ENCODE results near the gene CDC25C. TPM values are rescaled to one million over a fixed set of nuclear protein-coding genes. Genes with fewer than 3 reads are reported as not detected.

The CDC25C gene
- total RNA-seq, 1 experiment from 2014 or later = 57.4 TPM

Other genes starting within 250 kb of the CDC25C start
- not detected in 2 replicates for gene WNT8A, start 247.8 kb downstream of the CDC25C start, total RNA-seq (2014; rRNA removed; shearing (Covaris generic))
- gene NME5, start 192.4 kb downstream of the CDC25C start, total RNA-seq (2014; rRNA removed; shearing (Covaris generic)) = 0.29 TPM in 1 of 2 replicates, not detected in the other
- gene BRD8, start 153.2 kb downstream of the CDC25C start, total RNA-seq (2014; rRNA removed; shearing (Covaris generic)) = 56.2 and 79.0 TPM in 2 replicates
- 105 and 106 TPM in 2 replicates for gene KIF20A, start 152.7 kb downstream of the CDC25C start, total RNA-seq (2014; rRNA removed; shearing (Covaris generic))
- 44.6 and 46.3 TPM in 2 replicates for gene CDC23, start 118.5 kb downstream of the CDC25C start, total RNA-seq (2014; rRNA removed; shearing (Covaris generic))
- gene GFRA3, start 57.2 kb downstream of the CDC25C start, total RNA-seq (2014; rRNA removed; shearing (Covaris generic)) = not detected in 2 replicates
- 19.5 and 24.1 TPM in 2 replicates for gene FAM53C, start 6.5 kb upstream of the CDC25C start, total RNA-seq (2014; rRNA removed; shearing (Covaris generic))
- 34.5 and 34.9 TPM in 2 replicates for gene KDM3B, start 20.9 kb upstream of the CDC25C start, total RNA-seq (2014; rRNA removed; shearing (Covaris generic))
- 3.4 and 12.3 TPM in 2 replicates for gene REEP2, start 107.3 kb upstream of the CDC25C start, total RNA-seq (2014; rRNA removed; shearing (Covaris generic))
- gene EGR1, start 133.7 kb upstream of the CDC25C start, total RNA-seq (2014; rRNA removed; shearing (Covaris generic)) = 9.7 and 11.5 TPM in 2 replicates
- gene ETF1, start 211.4 kb upstream of the CDC25C start, total RNA-seq (2014; rRNA removed; shearing (Covaris generic)) = 208 and 227 TPM in 2 replicates
- 553 and 581 TPM in 2 replicates for gene HSPA9, start 243.6 kb upstream of the CDC25C start, total RNA-seq (2014; rRNA removed; shearing (Covaris generic))